ENCODE results near the gene NIM1K. TPM values are rescaled to one million over a fixed set of nuclear protein-coding genes. Genes with fewer than 3 reads are reported as not detected.

The NIM1K gene
- total and polyA plus RNA-seq, 2 of the 4 experiments (the other 2 are of a cell fraction): 0.54 to 0.68 TPM

GRCh38 chr5:43230707-43231106 lies 38.7 kb downstream of the NIM1K start:
- H3K79me1 ChIP-seq (ENCODE audit: low read depth in 1 of 2, low read length in 2 of 2): no peaks in the 10 kb centered on the region
- in situ Hi-C loops (cut with MboI; ENCODE audit: low sequenced_read_pairs) (no loop called here), dilution Hi-C loops (cut with HindIII; ENCODE audit: low sequenced_read_pairs, unreplicated experiment) (no loop called here), intact Hi-C loops (cut with micrococcal nuclease) (no loop called here)
- no peak overlapping the region for H4K5ac ChIP-seq (ENCODE audit: low read depth, low read length)
- H3K4me1 ChIP-seq (ENCODE audit: control insufficient read depth, insufficient read depth, low read length): no peaks in the 10 kb centered on the region
- no peak overlapping the region for H4K91ac ChIP-seq (ENCODE audit: insufficient read depth, low read depth, low read length)
- no peak overlapping the region for H2AFZ ChIP-seq (replicated peaks; ENCODE audit: low read length, poor library complexity)
- no peak overlapping the region for H2AK9ac ChIP-seq (replicated peaks; ENCODE audit: low read depth, low read length, poor library complexity)
- H2BK15ac ChIP-seq (ENCODE audit: low read depth, low read length): no peak overlapping the region
- no peak overlapping the region for H3K14ac ChIP-seq (replicated peaks; ENCODE audit: low read depth, low read length)
- no peak overlapping the region for H2BK120ac ChIP-seq (ENCODE audit: low read depth, low read length)
- no CpG with 5 or more reads among the region's 3 CpGs for WGBS, 2 experiments (ENCODE audit: extremely low coverage in 2 of 2, insufficient read length in 1 of 2)
- ATAC-seq (ENCODE audit: low read depth) (no peak), DNase-seq (no peak)
- H3K36me3 ChIP-seq (ENCODE audit: control insufficient read depth, insufficient read depth, low read length): no peaks in the 10 kb centered on the region
- H3K4me3 ChIP-seq (ENCODE audit: insufficient read depth, low read depth, low read length): no peak overlapping the region
- no peak overlapping the region for H3K4ac ChIP-seq (ENCODE audit: low read depth, low read length)
- H3K4me2 ChIP-seq (ENCODE audit: low read depth, low read length): no peak overlapping the region
- no peak overlapping the region for H3K9ac ChIP-seq (ENCODE audit: low read depth, low read length)
- no peak overlapping the region for H2BK20ac ChIP-seq (ENCODE audit: low read depth, low read length)
- ChIA-PET CTCF (no interaction called here), POLR2A (ENCODE audit: unreplicated experiment) (no interaction called here)
- H3K23ac ChIP-seq (ENCODE audit: low read depth, low read length): no peak overlapping the region
- BruUV-seq (replicated peaks): no TSS peak
- H3K9me1 ChIP-seq (ENCODE audit: insufficient read depth, low read length): no peaks in the 10 kb centered on the region
- H4K20me1 ChIP-seq (ENCODE audit: insufficient read depth, low read length): no peaks in the 10 kb centered on the region
- TF ChIP-seq BHLHE40 (IDR thresholded peaks at IDR 0.05; ENCODE audit: low read depth, low read length) (no peak), MAFK (IDR thresholded peaks at IDR 0.05; ENCODE audit: low read depth, low read length) (no peak), ELK1 (IDR thresholded peaks at IDR 0.05; ENCODE audit: borderline replicate concordance, low read depth, low read length) (no peak), SMC3 (IDR thresholded peaks at IDR 0.05; ENCODE audit: low read depth, low read length) (no peak), RAD21 (IDR thresholded peaks at IDR 0.05; ENCODE audit: low read length) (no peak), MXI1 (IDR thresholded peaks at IDR 0.05; ENCODE audit: borderline replicate concordance, low read depth, low read length) (no peak), NFE2L2 (IDR thresholded peaks at IDR 0.05; ENCODE audit: low read depth, low read length) (no peak), CEBPB (IDR thresholded peaks at IDR 0.05; ENCODE audit: low read depth, low read length) (no peak), MAZ (IDR thresholded peaks at IDR 0.05; ENCODE audit: borderline replicate concordance, low read depth, low read length) (no peak), USF2 (IDR thresholded peaks at IDR 0.05; ENCODE audit: low read depth, low read length) (no peak), CHD1 (IDR thresholded peaks at IDR 0.05; ENCODE audit: low read depth, low read length) (no peak), RFX5 (IDR thresholded peaks at IDR 0.05; ENCODE audit: low read depth, low read length) (no peak), POLR2A (IDR thresholded peaks at IDR 0.05; ENCODE audit: low read depth, low read length) (no peak), FOS (IDR thresholded peaks at IDR 0.05; ENCODE audit: low read depth, low read length) (no peak), CTCF (conservative IDR thresholded peaks at IDR 0.05; ENCODE audit: low read depth, low read length) (no peak), RCOR1 (IDR thresholded peaks at IDR 0.05; ENCODE audit: insufficient replicate concordance, low read length) (no peak)
- H3K18ac ChIP-seq (ENCODE audit: low read depth, low read length): no peak overlapping the region
- no peak overlapping the region for H3K27ac ChIP-seq (ENCODE audit: insufficient read depth, low read length)
- no peak overlapping the region for H2AK5ac ChIP-seq (ENCODE audit: low read depth, low read length)
- H3K9me3 ChIP-seq (ENCODE audit: control insufficient read depth, insufficient read depth, low read length): no peaks in the 10 kb centered on the region
- no peak overlapping the region for H4K8ac ChIP-seq (ENCODE audit: low read depth in 2 of 2, low read length in 2 of 2)
- no peak overlapping the region for H2BK5ac ChIP-seq (ENCODE audit: low read depth, low read length, poor library complexity, severe bottlenecking)
- peaks cover 4% of the 10 kb centered on the region; the same call in 1 of the 2 replicates for H3K27me3 ChIP-seq (ENCODE audit: control insufficient read depth, insufficient read depth, low read length)
- no peak overlapping the region for H3K56ac ChIP-seq (ENCODE audit: extremely low read depth, insufficient read depth, low read length)

Data from IMR-90 (cell line).